GM21619 (cell line): ENCODE data around the gene LPAR1.

Experiments
- ATAC-seq: cut with Tn5 transposase; IDR thresholded peaks from one replicate; pipeline ENCODE4 v1.9.1; 2021; ENCODE audit not compliant: unreplicated experiment

LPAR1 gene

GRCh38 chr9:111037708-111038330, 451 bp downstream of the LPAR1 start:
- ATAC-seq = no peak

- ATAC-seq = no peak
Measured at GRCh38 chr9:111037356-111037707, 938 bp downstream of the LPAR1 start.

- no peak for ATAC-seq
Measured at GRCh38 chr9:111036946-111037345, 1.3 kb downstream of the LPAR1 start.

GRCh38 chr9:111036429-111036789, 1.9 kb downstream of the LPAR1 start:
- ATAC-seq = no peak

- no peak for ATAC-seq
Measured at GRCh38 chr9:111035543-111036428, 2.5 kb downstream of the LPAR1 start.

GRCh38 chr9:111034898-111035539, 3.3 kb downstream of the LPAR1 start:
- ATAC-seq = no peak

GRCh38 chr9:111034170-111034897, 3.9 kb downstream of the LPAR1 start:
- no peak for ATAC-seq

- no peak for ATAC-seq
Measured at GRCh38 chr9:111030492-111030891, 7.8 kb downstream of the LPAR1 start.

GRCh38 chr9:111029260-111029659, 9.0 kb downstream of the LPAR1 start:
- ATAC-seq = no peak

GRCh38 chr9:111027798-111028197, 10.5 kb downstream of the LPAR1 start:
- ATAC-seq = no peak

- no peak for ATAC-seq
Measured at GRCh38 chr9:111023128-111023527, 15.1 kb downstream of the LPAR1 start.

- ATAC-seq = no peak
Measured at GRCh38 chr9:111020594-111020993, 17.7 kb downstream of the LPAR1 start.

GRCh38 chr9:111016426-111017045, 21.7 kb downstream of the LPAR1 start:
- no peak for ATAC-seq

GRCh38 chr9:111016016-111016415, 22.3 kb downstream of the LPAR1 start:
- no peak for ATAC-seq

- no peak for ATAC-seq
Measured at GRCh38 chr9:111013707-111014106, 24.6 kb downstream of the LPAR1 start.

- ATAC-seq = no peak
Measured at GRCh38 chr9:111013250-111013649, 25.0 kb downstream of the LPAR1 start.

- no peak for ATAC-seq
Measured at GRCh38 chr9:111008158-111009075, 29.9 kb downstream of the LPAR1 start.

- ATAC-seq = no peak
Measured at GRCh38 chr9:111005746-111006470, 32.4 kb downstream of the LPAR1 start.

GRCh38 chr9:111004936-111005335, 33.3 kb downstream of the LPAR1 start:
- no peak for ATAC-seq
